DND-41 (cell line): Measurements from ENCODE around the gene VWA8.

Experiments
- ATAC-seq: fragments of 200-7000 bp; cut with Tn5 transposase; 3 replicates; pipeline ENCODE4 v1.9.1; 2021; ENCODE audit warnings: low read depth; ENCODE audit not compliant: insufficient read depth
- DNase-seq: peaks from one replicate; pipeline ENCODE4 v3.0.0-alpha.2; 2020
- H2AFZ ChIP-seq: 2 replicates; pipeline ENCODE4 v1.6.0; 2012; ENCODE audit warnings: low read depth, low read length
- H3K27ac ChIP-seq: 2 replicates; pipeline ENCODE4 v1.5.1; 2012; ENCODE audit warnings: low read length, inconsistent platforms
- H3K27me3 ChIP-seq: fragments of 200-600 bp; sonication (generic); 2 replicates; pipeline ENCODE4 v1.6.0; 2012; ENCODE audit warnings: low read length, mild to moderate bottlenecking, inconsistent platforms; ENCODE audit not compliant: insufficient read depth, poor library complexity
- H3K36me3 ChIP-seq: 2 replicates; pipeline ENCODE4 v1.5.1; 2012; ENCODE audit warnings: low read length, inconsistent platforms; ENCODE audit not compliant: insufficient read depth
- H3K4me1 ChIP-seq: 2 replicates; pipeline ENCODE4 v1.5.1; 2012; ENCODE audit warnings: mild to moderate bottlenecking, low read length; ENCODE audit not compliant: insufficient read depth
- H3K4me2 ChIP-seq: 2 replicates; pipeline ENCODE4 v1.6.0; 2012; ENCODE audit warnings: mild to moderate bottlenecking, moderate library complexity, low read length, inconsistent platforms; ENCODE audit not compliant: insufficient read depth
- H3K4me3 ChIP-seq, 2 experiments: fragments of 200-600 bp in 1 of 2; shearing (Covaris generic) in 1 of 2; 2 replicates each; pipeline ENCODE4 v1.5.1; 2012 to 2016; ENCODE audit warnings: inconsistent platforms in 2 of 2, low read length in 2 of 2, mild to moderate bottlenecking in 2 of 2, low read depth in 1 of 2, moderate library complexity in 1 of 2
- H3K79me2 ChIP-seq: 2 replicates; pipeline ENCODE4 v1.6.0; 2012; ENCODE audit warnings: low read length, inconsistent platforms; ENCODE audit not compliant: insufficient read depth
- H3K9ac ChIP-seq: 2 replicates; pipeline ENCODE4 v1.6.0; 2012; ENCODE audit warnings: low read depth, mild to moderate bottlenecking, inconsistent platforms, low read length, moderate library complexity
- H3K9me3 ChIP-seq: 2 replicates; pipeline ENCODE4 v1.5.1; 2012; ENCODE audit warnings: low read length, moderate library complexity, mild to moderate bottlenecking, inconsistent platforms; ENCODE audit not compliant: insufficient read depth, severe bottlenecking
- H4K20me1 ChIP-seq: 2 replicates; pipeline ENCODE4 v1.6.0; 2012; ENCODE audit warnings: low read length; ENCODE audit not compliant: insufficient read depth
- EZH2 ChIP-seq: IDR thresholded peaks from 3 replicates; pipeline ENCODE4 v1.6.1; 2012; ENCODE audit warnings: borderline replicate concordance, low read depth, mild to moderate bottlenecking, moderate library complexity, low read length, inconsistent platforms; ENCODE audit not compliant: severe bottlenecking
- TF ChIP-seq, protein P1 (sequence below): IDR thresholded peaks from 2 replicates; pipeline ENCODE4 v1.5.1; 2012; ENCODE audit warnings: borderline replicate concordance, low read length, moderate library complexity, mild to moderate bottlenecking; ENCODE audit not compliant: poor library complexity, severe bottlenecking; ENCODE audit errors: extremely low read depth

VWA8 gene

GRCh38 chr13:41682766-41683165 is 278.1 kb downstream of the VWA8 start:
- H3K4me1 ChIP-seq: no peaks in the 10 kb centered on the region

DNA sequence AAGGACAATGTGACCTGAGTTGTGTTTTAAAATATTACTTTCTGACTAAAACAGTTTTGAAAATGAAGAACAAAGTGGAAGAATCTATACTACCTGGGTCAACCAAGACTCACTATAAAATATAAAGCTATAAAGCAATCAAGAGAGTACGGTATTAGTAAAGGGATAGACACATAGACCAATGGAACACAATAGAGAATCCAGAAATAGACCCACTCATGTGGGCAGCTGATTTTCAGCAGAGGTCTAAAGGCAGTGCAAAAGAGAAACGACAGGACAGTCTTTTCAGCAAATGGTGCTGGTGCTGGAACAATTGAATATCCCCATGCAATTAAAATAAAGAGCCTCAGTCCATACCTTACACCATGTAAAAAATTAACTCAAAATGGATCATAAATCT is 278.9 kb downstream of the VWA8 start:
- peaks cover 42% of the 10 kb centered on the region for H3K36me3 ChIP-seq
- H3K4me3 ChIP-seq: no peak overlapping the region
- DNase-seq: no peak
- no peaks in the 10 kb centered on the region for H4K20me1 ChIP-seq
- H3K4me2 ChIP-seq: no peak overlapping the region
- no peak overlapping the region for H2AFZ ChIP-seq
- no peaks in the 10 kb centered on the region for H3K79me2 ChIP-seq
- no peaks in the 10 kb centered on the region for H3K27me3 ChIP-seq
- H3K27ac ChIP-seq: no peak overlapping the region
- no peak for TF ChIP-seq EZH2
- TF ChIP-seq, protein P1, sequence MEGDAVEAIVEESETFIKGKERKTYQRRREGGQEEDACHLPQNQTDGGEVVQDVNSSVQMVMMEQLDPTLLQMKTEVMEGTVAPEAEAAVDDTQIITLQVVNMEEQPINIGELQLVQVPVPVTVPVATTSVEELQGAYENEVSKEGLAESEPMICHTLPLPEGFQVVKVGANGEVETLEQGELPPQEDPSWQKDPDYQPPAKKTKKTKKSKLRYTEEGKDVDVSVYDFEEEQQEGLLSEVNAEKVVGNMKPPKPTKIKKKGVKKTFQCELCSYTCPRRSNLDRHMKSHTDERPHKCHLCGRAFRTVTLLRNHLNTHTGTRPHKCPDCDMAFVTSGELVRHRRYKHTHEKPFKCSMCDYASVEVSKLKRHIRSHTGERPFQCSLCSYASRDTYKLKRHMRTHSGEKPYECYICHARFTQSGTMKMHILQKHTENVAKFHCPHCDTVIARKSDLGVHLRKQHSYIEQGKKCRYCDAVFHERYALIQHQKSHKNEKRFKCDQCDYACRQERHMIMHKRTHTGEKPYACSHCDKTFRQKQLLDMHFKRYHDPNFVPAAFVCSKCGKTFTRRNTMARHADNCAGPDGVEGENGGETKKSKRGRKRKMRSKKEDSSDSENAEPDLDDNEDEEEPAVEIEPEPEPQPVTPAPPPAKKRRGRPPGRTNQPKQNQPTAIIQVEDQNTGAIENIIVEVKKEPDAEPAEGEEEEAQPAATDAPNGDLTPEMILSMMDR: no peak
- H3K4me1 ChIP-seq: no peaks in the 10 kb centered on the region
- no peaks in the 10 kb centered on the region for H3K9me3 ChIP-seq
- no peak for ATAC-seq
- no peak overlapping the region for H3K9ac ChIP-seq

More at GRCh38 chr13:41682766-41683165, 278.1 kb downstream of the VWA8 start:
- Histone ChIP-seq H3K9me3 (no peaks in the 10 kb centered on the region), H3K79me2 (no peaks in the 10 kb centered on the region), H3K4me2 (no peak overlapping the region), H2AFZ (no peak overlapping the region), H3K9ac (no peak overlapping the region), H4K20me1 (no peaks in the 10 kb centered on the region), H3K27ac (no peak overlapping the region), H3K27me3 (no peaks in the 10 kb centered on the region), H3K4me3 (no peak overlapping the region), H3K36me3 (peaks cover 39% of the 10 kb centered on the region)
- DNase-seq (no peak), ATAC-seq (no peak)
- TF ChIP-seq, protein P1: no peak
- no peak for TF ChIP-seq EZH2

GRCh38 chr13:41681587-41681986 is 279.3 kb downstream of the VWA8 start:
- Histone ChIP-seq H3K4me2 (no peak overlapping the region), H4K20me1 (no peaks in the 10 kb centered on the region), H3K4me1 (no peaks in the 10 kb centered on the region), H3K79me2 (no peaks in the 10 kb centered on the region), H2AFZ (no peak overlapping the region), H3K27me3 (no peaks in the 10 kb centered on the region), H3K36me3 (peaks cover 39% of the 10 kb centered on the region), H3K9me3 (no peaks in the 10 kb centered on the region), H3K4me3 (no peak overlapping the region), H3K27ac (no peak overlapping the region), H3K9ac (no peak overlapping the region)
- DNase-seq (no peak), ATAC-seq (no peak)
- TF ChIP-seq EZH2: no peak
- TF ChIP-seq, protein P1: no peak

DNA sequence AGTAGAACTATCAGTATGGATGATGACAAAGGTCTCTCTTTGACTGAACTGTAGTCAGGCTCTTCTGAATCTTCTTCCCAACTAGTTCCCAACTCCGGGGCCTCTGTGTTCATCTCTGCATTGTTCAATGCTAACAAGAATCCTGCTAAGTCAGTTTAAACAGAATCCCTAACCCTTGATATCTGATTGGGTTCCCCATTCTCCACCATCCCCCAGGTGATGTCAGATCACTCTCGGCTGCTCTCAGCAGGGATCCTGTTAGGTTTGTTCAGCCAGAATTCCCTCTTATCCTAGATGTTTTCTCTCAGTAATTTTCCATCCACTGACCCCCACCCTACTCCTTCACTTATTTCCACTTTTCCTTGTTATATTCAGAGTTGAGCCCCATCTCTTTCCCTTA is 280.0 kb downstream of the VWA8 start:
- Histone ChIP-seq H4K20me1 (no peaks in the 10 kb centered on the region), H3K27me3 (no peaks in the 10 kb centered on the region), H3K27ac (no peak overlapping the region), H3K9ac (no peak overlapping the region), H3K4me2 (no peak overlapping the region), H3K79me2 (no peaks in the 10 kb centered on the region), H3K4me1 (no peaks in the 10 kb centered on the region), H3K36me3 (peaks cover 37% of the 10 kb centered on the region), H2AFZ (no peak overlapping the region), H3K9me3 (no peaks in the 10 kb centered on the region), H3K4me3 (no peak overlapping the region)
- DNase-seq (no peak), ATAC-seq (no peak)
- TF ChIP-seq, protein P1: no peak
- no peak for TF ChIP-seq EZH2
